HG03095 (cell line): Measurements from ENCODE around the gene PDX1.

Experiments used
- ATAC-seq: cut with Tn5 transposase; IDR thresholded peaks from one replicate; pipeline ENCODE4 v1.9.1; 2021; ENCODE audit warnings: moderate library complexity; ENCODE audit not compliant: unreplicated experiment

The PDX1 gene

DNA sequence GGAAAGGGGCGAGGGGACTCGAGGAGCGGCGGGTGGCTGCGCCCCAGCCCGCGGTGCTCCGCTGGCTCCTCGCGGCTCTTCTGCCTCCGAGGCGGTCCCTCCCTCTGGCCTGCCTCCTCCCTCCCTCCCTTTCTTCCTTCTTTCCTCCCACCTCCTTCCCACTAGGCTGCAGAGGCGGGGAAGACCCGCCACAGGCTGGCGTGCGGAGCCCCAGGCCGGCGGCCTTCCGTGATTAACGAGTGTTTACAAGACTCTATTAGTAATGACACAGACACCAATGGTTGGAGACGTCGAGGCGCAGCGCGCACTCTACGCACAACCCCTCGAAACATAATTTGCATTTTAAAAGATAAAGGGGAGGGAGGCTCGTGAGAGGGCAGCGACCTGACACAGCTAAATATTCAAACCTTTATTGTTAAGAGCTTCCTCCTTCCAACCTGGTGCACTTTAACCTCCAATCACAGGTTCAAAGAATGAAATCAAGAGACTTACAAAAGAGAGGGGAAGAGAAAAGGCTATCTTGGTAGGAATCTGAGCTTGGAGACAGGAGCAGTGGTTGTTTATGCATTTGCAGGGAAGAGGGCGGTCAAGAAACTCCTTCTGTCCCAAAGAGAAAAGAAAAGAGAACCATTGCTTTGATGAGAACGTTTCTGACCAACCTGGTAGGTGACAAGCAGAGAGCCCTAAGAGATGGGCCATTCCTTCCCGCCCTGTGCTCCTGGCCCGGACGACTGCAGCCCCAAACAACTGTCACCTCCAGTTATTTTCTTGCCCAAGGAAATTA, 49.5 kb downstream of the PDX1 start, which contains the start of gene CDX2:
TSS of gene CDX2 (minus strand) at position 234 of the 784 bp plus-strand sequence. CDS start 309 bp downstream, outside the sequence.
- no peak for ATAC-seq

DNA sequence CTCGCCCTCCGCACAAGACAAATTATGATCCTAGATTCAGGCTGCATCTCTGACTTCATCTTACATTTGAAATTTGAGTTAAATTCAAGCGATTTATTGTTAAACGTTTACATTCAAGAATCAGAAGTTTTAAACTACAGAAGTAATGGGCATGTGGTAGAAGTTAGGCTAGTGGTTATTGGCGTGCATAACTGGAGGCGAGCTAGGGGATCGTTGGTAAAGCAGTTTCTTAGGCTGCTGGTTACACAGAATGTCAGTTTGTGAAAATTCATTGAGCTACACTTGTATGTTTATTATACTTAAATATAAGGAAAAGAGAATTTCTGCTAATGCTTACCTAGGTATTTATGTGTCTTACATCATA, 50.0 kb downstream of the PDX1 start:
- no peak for ATAC-seq

DNA sequence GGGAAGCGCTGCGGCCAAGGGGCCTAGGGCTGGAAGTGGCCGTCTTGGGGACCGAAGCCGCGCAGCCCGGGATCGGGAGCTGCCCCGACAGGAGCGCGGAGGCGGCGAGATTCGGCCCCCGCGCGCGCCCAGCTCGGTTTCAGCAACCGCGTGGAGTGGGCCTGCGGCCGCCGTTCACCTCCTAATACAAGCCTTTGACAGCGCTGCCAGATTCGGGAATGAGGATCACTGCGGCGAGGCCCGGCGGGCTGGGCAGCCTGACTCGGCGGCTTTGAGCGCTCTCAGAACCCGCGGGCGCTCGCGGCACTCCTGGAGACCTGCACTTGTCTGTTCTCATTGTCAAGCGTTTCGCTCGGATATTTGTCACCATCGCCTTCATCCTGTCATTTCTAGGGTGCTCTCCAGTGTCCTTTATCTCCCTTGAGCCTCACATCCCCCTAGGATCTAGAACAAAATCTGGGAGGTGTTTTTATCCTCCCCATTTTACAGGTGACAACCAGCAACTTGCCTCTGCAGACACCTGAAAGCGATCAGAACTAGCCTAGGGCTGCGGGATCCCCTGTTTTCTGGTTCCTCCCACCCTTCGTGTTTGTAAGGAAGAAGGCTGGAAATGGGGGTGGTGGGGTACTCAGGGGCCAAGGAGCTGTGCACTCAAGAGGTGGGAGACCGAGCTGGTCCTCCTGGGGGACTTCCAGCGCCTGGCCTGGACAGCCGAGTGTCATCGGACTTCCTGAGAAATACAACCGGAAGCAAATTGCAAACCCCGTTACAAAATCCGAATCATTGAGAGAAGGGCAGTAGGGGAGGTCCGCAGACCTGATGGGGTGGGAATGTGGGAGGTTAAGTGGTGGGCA, 50.8 kb downstream of the PDX1 start:
- no peak for ATAC-seq

DNA sequence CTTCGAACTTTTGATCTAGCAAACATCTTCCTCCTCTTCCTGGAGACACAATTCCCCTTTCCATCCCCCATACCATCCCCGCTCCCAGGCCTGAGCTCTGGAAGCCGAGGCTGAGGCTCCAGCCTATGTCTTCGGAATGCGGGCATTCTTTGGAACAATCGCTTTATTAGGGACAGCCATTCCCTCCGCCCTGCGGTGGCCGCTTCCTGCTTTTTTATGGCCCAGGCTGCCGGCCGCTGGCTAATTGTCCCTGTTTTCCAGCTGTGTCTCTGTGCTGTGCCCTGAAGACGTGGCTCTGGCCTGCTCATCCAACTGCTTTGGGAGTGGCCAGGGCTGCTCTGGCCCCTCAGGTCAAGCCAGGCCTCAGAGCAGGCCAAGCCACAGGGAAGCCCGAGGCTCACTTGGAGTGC, 51.4 kb downstream of the PDX1 start:
- ATAC-seq, result no peak

DNA sequence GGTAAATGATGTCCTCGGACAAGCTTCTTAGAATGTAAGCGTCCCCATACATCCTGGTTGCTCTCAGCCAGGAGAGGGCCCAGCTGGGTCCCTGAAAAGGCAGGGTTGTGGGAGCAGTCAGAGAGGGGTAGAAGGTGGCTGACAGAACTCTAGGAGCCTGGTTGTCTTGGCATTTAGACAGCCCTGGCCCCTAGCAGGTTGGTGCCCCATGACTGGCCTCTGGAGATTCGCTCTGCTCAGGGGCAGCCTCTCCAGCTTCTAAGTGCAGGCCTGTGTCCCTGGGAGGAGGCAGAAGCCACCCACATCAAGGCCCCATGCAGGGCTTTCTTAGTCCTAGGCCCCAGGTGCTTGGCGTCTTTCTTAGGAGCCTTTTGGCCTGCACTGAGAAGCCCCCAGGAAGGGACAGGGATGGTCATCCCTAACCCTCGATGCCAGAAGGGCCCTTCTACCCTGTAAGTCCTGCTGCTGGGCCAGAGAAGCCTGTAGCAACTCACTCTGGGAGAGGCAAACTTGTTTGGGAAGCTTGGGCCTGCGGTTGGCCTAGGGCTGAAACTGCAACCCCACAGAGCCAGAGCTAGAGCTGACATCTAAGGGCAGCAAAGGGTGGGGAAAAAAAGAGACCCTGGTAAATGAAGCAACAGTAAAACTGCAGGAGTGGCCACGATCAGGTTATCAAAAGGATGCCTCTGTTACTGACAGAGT, 52.1 kb downstream of the PDX1 start:
- no peak for ATAC-seq

DNA sequence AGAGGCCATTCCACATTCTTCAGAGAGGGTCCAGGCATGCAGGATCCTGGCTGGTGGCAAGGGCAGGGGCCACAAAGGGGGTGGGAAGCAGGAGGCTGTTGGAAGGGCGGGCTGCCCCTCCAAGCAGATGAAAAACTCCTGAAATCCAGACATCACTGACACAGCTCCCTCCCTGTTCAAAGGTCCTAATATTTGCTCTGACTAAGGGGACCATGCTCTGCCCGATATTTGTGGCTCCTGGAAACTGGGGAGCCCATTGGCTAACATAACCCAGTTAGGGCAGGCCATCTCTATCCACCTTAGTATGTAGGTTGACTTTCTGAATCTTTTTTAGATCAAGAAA, 52.6 kb downstream of the PDX1 start:
- no peak for ATAC-seq

DNA sequence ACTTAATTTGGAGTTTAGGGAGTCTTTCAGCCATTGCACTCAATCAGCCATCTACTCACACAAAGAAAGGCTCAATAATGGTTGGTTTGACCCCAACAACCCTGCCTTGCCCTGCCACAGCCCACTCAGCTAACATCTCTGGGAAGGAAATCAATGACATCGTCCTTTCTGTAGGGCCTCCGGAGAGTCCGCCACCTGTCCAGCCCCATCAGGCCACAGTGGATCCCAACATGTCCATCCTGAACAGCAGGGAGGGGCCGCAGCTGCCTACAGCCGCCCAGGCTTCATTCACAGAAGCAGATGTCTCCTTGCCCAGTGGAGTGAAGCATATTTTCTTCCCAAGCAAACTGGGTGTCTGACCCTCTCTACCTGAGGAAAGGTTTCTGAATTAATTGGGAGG, 53.5 kb downstream of the PDX1 start:
- ATAC-seq, result no peak

DNA sequence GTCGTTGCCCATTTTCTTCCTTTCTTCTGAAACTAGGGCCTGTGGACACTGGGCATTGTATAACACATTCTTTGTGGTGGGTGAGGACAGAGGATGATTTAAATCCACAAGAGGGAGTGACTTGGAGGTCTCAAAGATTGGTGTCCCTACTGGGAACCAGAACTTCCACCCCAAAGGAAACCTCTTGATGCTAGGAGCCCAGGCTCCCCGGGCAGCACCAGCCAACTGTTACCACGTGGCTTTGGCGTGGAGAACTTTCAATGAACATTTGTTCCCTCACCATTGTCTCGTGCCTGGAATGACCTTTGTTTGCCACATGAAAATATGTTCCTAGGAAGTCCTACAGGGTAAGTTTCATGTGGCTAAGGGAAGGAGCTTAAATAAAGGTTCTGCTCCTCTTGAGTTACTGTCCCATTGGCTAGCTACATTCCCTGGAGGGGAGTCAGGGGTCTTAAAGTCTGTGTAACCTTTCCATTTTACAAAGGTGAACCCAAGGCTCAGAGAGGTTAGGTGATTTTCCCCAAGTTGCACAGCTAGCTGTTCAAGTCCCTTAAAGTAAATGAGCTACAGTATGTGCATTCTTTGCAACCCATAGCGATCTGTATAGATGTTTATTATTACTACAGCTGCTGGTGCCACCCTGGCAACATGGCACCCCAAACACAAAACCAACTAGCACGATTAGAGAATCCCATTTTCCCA, 54.3 kb downstream of the PDX1 start:
- ATAC-seq, result no peak
